Measurements from ENCODE around the gene TMPRSS13.

Gene TMPRSS13

GRCh38 chr11:117944554-117944953 is 15.4 kb upstream of the TMPRSS13 start:
- H3K4me3 ChIP-seq (ENCODE audit: low read length): no peak overlapping the region
- TF ChIP-seq ZNF274 (IDR thresholded peaks at IDR 0.05; ENCODE audit: low read depth, low read length): no peak

GRCh38 chr11:117941976-117942654 is 12.9 kb upstream of the TMPRSS13 start:
- TF ChIP-seq ZNF274 (IDR thresholded peaks at IDR 0.05; ENCODE audit: low read depth, low read length): no peak
- no peak overlapping the region for H3K4me3 ChIP-seq (ENCODE audit: low read length)

- no peak for TF ChIP-seq ZNF274 (IDR thresholded peaks at IDR 0.05; ENCODE audit: low read depth, low read length)
- H3K4me3 ChIP-seq (ENCODE audit: low read length): no peak overlapping the region
Measured at GRCh38 chr11:117941163-117941707, 12.0 kb upstream of the TMPRSS13 start.

- TF ChIP-seq ZNF274 (IDR thresholded peaks at IDR 0.05; ENCODE audit: low read depth, low read length): no peak
- no peak overlapping the region for H3K4me3 ChIP-seq (ENCODE audit: low read length)
Measured at GRCh38 chr11:117940736-117941135, 11.5 kb upstream of the TMPRSS13 start.

GRCh38 chr11:117936973-117937372 is 7.8 kb upstream of the TMPRSS13 start:
- TF ChIP-seq ZNF274 (IDR thresholded peaks at IDR 0.05; ENCODE audit: low read depth, low read length): no peak
- H3K4me3 ChIP-seq (ENCODE audit: low read length): no peak overlapping the region

- no peak for TF ChIP-seq ZNF274 (IDR thresholded peaks at IDR 0.05; ENCODE audit: low read depth, low read length)
- H3K4me3 ChIP-seq (ENCODE audit: low read length): no peak overlapping the region
Measured at GRCh38 chr11:117934526-117935307, 5.5 kb upstream of the TMPRSS13 start.

- no peak overlapping the region for H3K4me3 ChIP-seq (ENCODE audit: low read length)
- TF ChIP-seq ZNF274 (IDR thresholded peaks at IDR 0.05; ENCODE audit: low read depth, low read length): no peak
Measured at GRCh38 chr11:117933930-117934329, 4.7 kb upstream of the TMPRSS13 start.

- H3K4me3 ChIP-seq (ENCODE audit: low read length): no peak overlapping the region
- no peak for TF ChIP-seq ZNF274 (IDR thresholded peaks at IDR 0.05; ENCODE audit: low read depth, low read length)
Measured at GRCh38 chr11:117933475-117933874, 4.3 kb upstream of the TMPRSS13 start.

GRCh38 chr11:117932947-117933346 is 3.7 kb upstream of the TMPRSS13 start:
- TF ChIP-seq ZNF274 (IDR thresholded peaks at IDR 0.05; ENCODE audit: low read depth, low read length): no peak
- no peak overlapping the region for H3K4me3 ChIP-seq (ENCODE audit: low read length)

GRCh38 chr11:117932426-117932825 is 3.2 kb upstream of the TMPRSS13 start:
- TF ChIP-seq ZNF274 (IDR thresholded peaks at IDR 0.05; ENCODE audit: low read depth, low read length): no peak
- no peak overlapping the region for H3K4me3 ChIP-seq (ENCODE audit: low read length)

- no peak for TF ChIP-seq ZNF274 (IDR thresholded peaks at IDR 0.05; ENCODE audit: low read depth, low read length)
Measured at GRCh38 chr11:117931971-117932370, 2.8 kb upstream of the TMPRSS13 start.

GRCh38 chr11:117931331-117931950 is 2.2 kb upstream of the TMPRSS13 start:
- no peak for TF ChIP-seq ZNF274 (IDR thresholded peaks at IDR 0.05; ENCODE audit: low read depth, low read length)
- H3K4me3 ChIP-seq (ENCODE audit: low read length): no peak overlapping the region

More at GRCh38 chr11:117931971-117932370, 2.8 kb upstream of the TMPRSS13 start:
- no peak overlapping the region for H3K4me3 ChIP-seq (ENCODE audit: low read length)

GRCh38 chr11:117930668-117931330 is 1.6 kb upstream of the TMPRSS13 start:
- no peak for TF ChIP-seq ZNF274 (IDR thresholded peaks at IDR 0.05; ENCODE audit: low read depth, low read length)

More at GRCh38 chr11:117930668-117931330, 1.6 kb upstream of the TMPRSS13 start:
- H3K4me3 ChIP-seq (ENCODE audit: low read length): no peak overlapping the region

Measured in GM08714 (cell line).